Skeletal muscle satellite cell (primary cell): ENCODE data around the gene ACTG1.

Source experiments
- H3K27me3 ChIP-seq: 2 replicates; pipeline ENCODE4 v1.7.0; 2013; ENCODE audit warnings: low read length; ENCODE audit not compliant: control insufficient read depth, insufficient read depth
- H3K36me3 ChIP-seq: 2 replicates; pipeline ENCODE4 v1.7.0; 2013; ENCODE audit warnings: mild to moderate bottlenecking, control low read depth, low read length; ENCODE audit not compliant: insufficient read depth
- H3K4me1 ChIP-seq: 2 replicates; pipeline ENCODE4 v1.7.0; 2013; ENCODE audit warnings: low read length; ENCODE audit not compliant: control insufficient read depth, insufficient read depth
- H3K4me2 ChIP-seq: 2 replicates; pipeline ENCODE4 v1.7.0; 2013; ENCODE audit warnings: mild to moderate bottlenecking, low read length
- H3K4me3 ChIP-seq: 2 replicates; pipeline ENCODE4 v1.7.0; 2013; ENCODE audit warnings: low read length
- H3K9ac ChIP-seq: 2 replicates; pipeline ENCODE4 v1.7.0; 2013; ENCODE audit warnings: mild to moderate bottlenecking, low read depth, low read length, moderate library complexity
- H3K9me3 ChIP-seq: replicated peaks from 2 replicates; pipeline ENCODE4 v1.7.0; 2013; ENCODE audit warnings: mild to moderate bottlenecking, control low read depth, low read length

Gene ACTG1

GRCh38 chr17:81470270-81470943, 42.2 kb downstream of the ACTG1 start:
- H3K27me3 ChIP-seq: no peaks in the 10 kb centered on the region
- no peak overlapping the region for H3K9ac ChIP-seq
- H3K4me3 ChIP-seq: no peak overlapping the region
- no peaks in the 10 kb centered on the region for H3K36me3 ChIP-seq
- H3K4me2 ChIP-seq: no peak overlapping the region
- H3K4me1 ChIP-seq: no peaks in the 10 kb centered on the region
- no peaks in the 10 kb centered on the region for H3K9me3 ChIP-seq

DNA sequence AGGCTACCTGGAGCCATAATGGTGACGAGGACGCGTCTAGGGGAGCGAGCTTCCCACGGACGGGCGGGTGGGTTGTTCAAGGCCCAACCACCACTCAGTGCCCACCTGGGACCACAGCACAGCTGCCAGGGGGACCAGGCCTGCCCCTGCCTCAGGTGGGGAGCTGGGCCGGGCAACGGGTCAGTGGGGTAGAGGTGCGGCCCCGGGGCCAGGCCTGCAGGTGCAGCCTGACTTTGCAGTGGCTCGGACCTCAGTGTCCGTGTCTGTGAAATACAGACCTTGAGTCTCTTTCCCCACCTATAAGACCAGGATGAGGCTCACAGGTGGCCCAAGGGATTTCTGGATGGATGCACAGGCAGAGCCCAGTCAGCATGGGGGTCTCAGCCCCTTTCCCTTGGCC, 43.3 kb downstream of the ACTG1 start:
- no peak overlapping the region for H3K4me3 ChIP-seq
- H3K4me1 ChIP-seq: no peaks in the 10 kb centered on the region
- no peak overlapping the region for H3K4me2 ChIP-seq
- H3K27me3 ChIP-seq: no peaks in the 10 kb centered on the region
- no peaks in the 10 kb centered on the region for H3K9me3 ChIP-seq
- H3K36me3 ChIP-seq: no peaks in the 10 kb centered on the region
- no peak overlapping the region for H3K9ac ChIP-seq

- no peak overlapping the region for H3K9ac ChIP-seq
- no peak overlapping the region for H3K4me3 ChIP-seq
- H3K4me1 ChIP-seq: no peaks in the 10 kb centered on the region
Observed at GRCh38 chr17:81468770-81469121, 43.9 kb downstream of the ACTG1 start.

DNA sequence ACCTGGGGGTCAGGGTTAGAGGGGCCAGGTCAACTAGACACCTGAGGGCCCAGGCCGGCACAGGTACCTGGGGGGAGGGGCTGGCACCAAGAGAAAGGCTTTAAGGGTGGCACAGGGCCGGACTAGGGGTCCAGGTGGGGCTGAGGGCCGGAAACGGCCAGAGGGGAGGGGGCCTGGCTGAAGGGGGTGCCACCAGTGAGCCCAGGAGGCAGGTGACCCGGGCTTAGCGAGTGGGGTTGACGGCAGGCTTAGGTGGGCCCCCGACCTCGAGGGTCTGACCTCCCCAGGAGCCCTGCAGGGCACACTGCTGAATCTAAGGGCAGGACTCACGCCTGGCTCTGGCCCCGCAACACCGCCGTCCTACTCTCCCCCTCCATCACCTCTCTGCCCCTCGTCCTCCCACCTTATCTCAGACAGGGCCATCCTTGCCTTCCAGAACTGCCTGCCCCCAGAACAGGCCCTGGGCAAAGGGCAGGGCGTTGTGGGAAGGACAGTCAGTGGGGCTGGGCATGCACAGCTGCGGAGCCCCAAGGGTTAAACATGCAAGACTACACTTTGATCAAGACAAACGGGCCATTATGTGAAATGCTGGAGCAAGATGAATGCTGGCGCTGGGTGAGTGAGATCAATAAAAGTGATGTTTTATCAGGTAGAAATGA, 44.4 kb downstream of the ACTG1 start:
- H3K9me3 ChIP-seq: no peaks in the 10 kb centered on the region
- no peaks in the 10 kb centered on the region for H3K36me3 ChIP-seq
- H3K9ac ChIP-seq: no peak overlapping the region
- no peaks in the 10 kb centered on the region for H3K4me1 ChIP-seq
- no peak overlapping the region for H3K4me2 ChIP-seq
- no peaks in the 10 kb centered on the region for H3K27me3 ChIP-seq
- H3K4me3 ChIP-seq: no peak overlapping the region

More at GRCh38 chr17:81468770-81469121, 43.9 kb downstream of the ACTG1 start:
- no peaks in the 10 kb centered on the region for H3K36me3 ChIP-seq
- no peaks in the 10 kb centered on the region for H3K9me3 ChIP-seq
- H3K27me3 ChIP-seq: no peaks in the 10 kb centered on the region
- H3K4me2 ChIP-seq: no peak overlapping the region

GRCh38 chr17:81466564-81467472, 45.8 kb downstream of the ACTG1 start:
- H3K9me3 ChIP-seq: no peaks in the 10 kb centered on the region
- H3K4me2 ChIP-seq: no peak overlapping the region
- no peak overlapping the region for H3K4me3 ChIP-seq
- peaks cover 4% of the 10 kb centered on the region for H3K36me3 ChIP-seq
- no peaks in the 10 kb centered on the region for H3K27me3 ChIP-seq
- H3K4me1 ChIP-seq: no peaks in the 10 kb centered on the region
- no peak overlapping the region for H3K9ac ChIP-seq

DNA sequence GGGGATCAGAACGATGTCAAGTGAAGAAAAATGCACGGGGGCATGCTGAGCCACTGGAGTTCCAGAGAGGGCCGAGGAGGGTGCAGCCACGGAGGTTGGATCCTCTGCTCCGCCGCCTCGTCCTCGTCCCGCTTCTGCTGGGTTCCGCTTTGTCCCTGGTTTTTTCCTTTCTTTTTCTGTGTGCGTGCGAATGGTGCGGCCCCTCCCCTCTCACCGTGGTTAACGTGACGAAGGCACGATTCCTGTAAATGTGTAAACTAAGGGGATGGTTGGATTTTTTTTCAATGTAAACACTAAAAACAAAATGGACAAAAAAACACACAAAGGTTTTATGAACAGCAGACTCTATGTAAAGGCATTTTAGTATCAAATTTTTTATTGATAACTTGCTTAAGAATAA, 46.7 kb downstream of the ACTG1 start:
- Histone ChIP-seq H3K4me2 (no peak overlapping the region), H3K9ac (no peak overlapping the region), H3K36me3 (peaks cover 4% of the 10 kb centered on the region), H3K4me3 (no peak overlapping the region), H3K9me3 (no peaks in the 10 kb centered on the region), H3K4me1 (no peaks in the 10 kb centered on the region), H3K27me3 (no peaks in the 10 kb centered on the region)

DNA sequence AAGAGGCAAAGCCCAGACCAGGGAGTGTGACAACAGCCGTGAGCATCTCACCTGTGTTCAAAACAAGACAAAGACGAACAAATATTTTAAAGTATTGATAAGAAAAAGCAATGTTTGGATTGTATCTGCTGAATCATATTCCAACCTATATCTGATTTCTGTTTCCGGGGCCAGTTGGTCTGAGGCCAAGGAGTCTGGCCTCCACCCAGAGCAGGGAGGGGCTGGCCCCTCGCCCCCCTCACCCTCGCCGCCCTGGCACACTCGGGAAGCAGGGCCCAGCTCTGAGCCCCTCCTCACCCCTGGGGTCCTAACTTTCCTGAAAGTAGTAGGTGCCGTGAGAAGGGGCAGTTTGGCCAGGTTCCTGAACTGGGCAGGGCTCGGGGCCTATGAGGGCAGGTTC, 48.0 kb downstream of the ACTG1 start:
- no peak overlapping the region for H3K4me3 ChIP-seq
- H3K27me3 ChIP-seq: no peaks in the 10 kb centered on the region
- no peaks in the 10 kb centered on the region for H3K9me3 ChIP-seq
- H3K36me3 ChIP-seq: peaks cover 4% of the 10 kb centered on the region
- H3K4me1 ChIP-seq: no peaks in the 10 kb centered on the region
- no peak overlapping the region for H3K9ac ChIP-seq
- no peak overlapping the region for H3K4me2 ChIP-seq

DNA sequence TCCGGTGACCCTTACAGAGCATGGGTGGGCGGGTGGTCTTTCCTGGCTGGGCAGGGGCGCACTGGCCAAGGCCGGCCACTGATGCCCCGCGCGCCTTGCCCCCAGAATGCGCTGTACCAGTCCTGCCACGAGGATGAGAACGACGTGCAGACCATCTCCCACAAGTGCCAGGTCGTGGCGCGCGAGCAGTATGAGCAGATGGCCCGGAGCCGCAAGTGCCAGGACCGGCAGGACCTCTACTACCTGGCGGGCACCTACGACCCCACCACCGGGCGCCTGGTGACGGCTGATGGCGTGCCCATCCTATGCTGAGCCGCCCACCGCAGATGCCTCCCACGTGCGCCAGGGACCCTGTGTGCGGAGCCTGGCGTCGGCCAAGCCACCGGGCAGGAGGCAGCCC, 49.1 kb downstream of the ACTG1 start:
- Histone ChIP-seq H3K9ac (no peak overlapping the region), H3K9me3 (no peaks in the 10 kb centered on the region), H3K27me3 (no peaks in the 10 kb centered on the region), H3K4me1 (no peaks in the 10 kb centered on the region), H3K36me3 (peaks cover 4% of the 10 kb centered on the region), H3K4me3 (no peak overlapping the region), H3K4me2 (no peak overlapping the region)

DNA sequence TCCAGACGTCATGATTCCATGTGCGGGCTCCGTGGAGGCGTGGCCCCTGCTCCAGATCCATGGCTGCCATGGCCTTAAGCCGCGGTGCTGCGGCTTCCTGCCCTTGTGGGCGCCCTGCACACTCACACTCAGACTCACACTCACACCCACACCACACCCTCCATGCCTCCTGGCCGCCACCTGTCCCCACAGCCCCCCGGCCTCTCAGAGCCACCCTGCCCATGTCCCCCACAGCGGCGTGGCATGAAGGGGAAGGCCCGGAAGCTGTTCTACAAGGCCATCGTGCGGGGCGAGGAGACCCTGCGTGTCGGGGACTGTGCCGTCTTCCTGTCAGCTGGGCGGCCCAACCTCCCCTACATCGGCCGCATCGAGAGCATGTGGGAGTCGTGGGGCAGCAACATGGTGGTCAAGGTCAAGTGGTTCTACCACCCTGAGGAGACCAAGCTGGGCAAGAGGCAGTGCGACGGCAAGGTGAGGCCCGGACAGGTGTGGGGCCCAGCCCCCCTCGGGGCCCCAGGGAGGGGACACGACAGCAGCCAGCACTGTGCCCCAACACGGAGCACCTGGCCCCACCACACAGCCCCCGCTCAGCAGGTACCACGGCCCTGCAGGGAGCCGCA, 50.0 kb downstream of the ACTG1 start:
- Histone ChIP-seq H3K27me3 (no peaks in the 10 kb centered on the region), H3K9ac (no peak overlapping the region), H3K4me1 (no peaks in the 10 kb centered on the region), H3K4me2 (no peak overlapping the region), H3K4me3 (no peak overlapping the region), H3K36me3 (peaks cover 4% of the 10 kb centered on the region), H3K9me3 (no peaks in the 10 kb centered on the region)

- peaks cover 4% of the 10 kb centered on the region for H3K36me3 ChIP-seq
Observed at GRCh38 chr17:81461607-81462500, 50.7 kb downstream of the ACTG1 start.

More at GRCh38 chr17:81461607-81462500, 50.7 kb downstream of the ACTG1 start:
- no peak overlapping the region for H3K4me2 ChIP-seq
- H3K27me3 ChIP-seq: no peaks in the 10 kb centered on the region
- H3K4me3 ChIP-seq: no peak overlapping the region
- H3K4me1 ChIP-seq: no peaks in the 10 kb centered on the region
- H3K9ac ChIP-seq: no peak overlapping the region
- no peaks in the 10 kb centered on the region for H3K9me3 ChIP-seq
